K562 (cell line): ENCODE measurements around the gene OCRL. TPM values are rescaled to one million over a fixed set of nuclear protein-coding genes. Genes with fewer than 3 reads are reported as not detected.
A peak's percentile ranks its signal among the peaks of the same experiment; 100 is the strongest.
"Not testable (repeated sequence)": the region's sequence is repeated elsewhere in the genome, so short reads cannot be mapped to it uniquely, and the experiment has no call there.

Source experiments
- ATAC-seq: fragments of 200-7000 bp; cut with Tn5 transposase; 3 replicates; pipeline ENCODE4 v1.9.1; 2020; ENCODE audit warnings: moderate library complexity
- BruUV-seq: library from RNA; stranded (reverse); fragments of 400-500 nt; replicated peaks from 2 replicates; lab custom pipeline; 2021; lab: Mats Ljungman, UMichigan
- CTCF ChIA-PET: fragments of 300-600 bp; formaldehyde crosslinking; extraction: SDS; loops from one replicate; lab custom pipeline; 2021; ENCODE audit warnings: low intra/inter-chr PET ratio; lab: Yijun Ruan, JAX
- POLR2A ChIA-PET: fragments of 300-600, 350-650 bp; sonication (Branson Sonifier 250); formaldehyde crosslinking; extraction: SDS; loops from one replicate; lab custom pipeline; 2021; ENCODE audit warnings: antibody characterized with exemption, inconsistent platforms; lab: Yijun Ruan, JAX
- DNase-seq, 4 experiments: peaks; one replicate each; pipeline versions ENCODE4 v3.0.0 to v3.0.0-alpha.2; 2011 to 2018; ENCODE audit warnings: low spot score in 3 of 4, mixed read lengths in 3 of 4; ENCODE audit errors: extremely low read depth in 1 of 4
- FAIRE-seq: peaks from 2 replicates; lab custom pipeline; 2011; peaks lifted over from hg19 to GRCh38; lab: Jason Lieb, UNC
- H2AFZ ChIP-seq: 2 replicates; pipeline ENCODE4 v1.6.0; 2011; ENCODE audit warnings: low read depth, low read length, control low read depth, inconsistent platforms
- H3K27ac ChIP-seq: fragments of 200-600 bp; 3 replicates; pipeline ENCODE4 v1.8.0; 2011; ENCODE audit warnings: low read depth, mild to moderate bottlenecking, control low read depth, inconsistent platforms, low read length, moderate library complexity, mixed read lengths; ENCODE audit errors: extremely low read depth
- H3K27me3 ChIP-seq, 2 experiments: fragments of 300-600 bp in 1 of 2; 2 replicates in 1 of 2; 3 replicates in 1 of 2; pipeline versions ENCODE4 v1.6.0 to v1.8.0; 2011; ENCODE audit warnings: inconsistent platforms in 2 of 2, low read length in 2 of 2, mild to moderate bottlenecking in 1 of 2, mixed read lengths in 1 of 2, moderate library complexity in 1 of 2; ENCODE audit not compliant: control insufficient read depth in 2 of 2, insufficient read depth in 2 of 2
- H3K36me3 ChIP-seq: fragments of 300-600 bp; 3 replicates; pipeline ENCODE4 v1.8.0; 2011; ENCODE audit warnings: mild to moderate bottlenecking, low read length, inconsistent platforms; ENCODE audit not compliant: control insufficient read depth, insufficient read depth
- H3K4me1 ChIP-seq, 2 experiments: fragments of 200-600 bp in 1 of 2; replicated peaks in 1 of 2; 2 replicates in 1 of 2; 3 replicates in 1 of 2; pipeline versions ENCODE4 v1.5.1 to v1.8.0; 2011; ENCODE audit warnings: inconsistent platforms in 2 of 2, low read length in 2 of 2, mild to moderate bottlenecking in 1 of 2, mixed read lengths in 1 of 2, moderate library complexity in 1 of 2; ENCODE audit not compliant: control insufficient read depth in 2 of 2, insufficient read depth in 2 of 2
- H3K4me2 ChIP-seq: 2 replicates; pipeline ENCODE4 v1.6.1; 2011; ENCODE audit warnings: low read length, control low read depth, inconsistent platforms, mixed read lengths; ENCODE audit not compliant: insufficient read depth
- H3K4me3 ChIP-seq: fragments of 200-600 bp; sonication (generic), shearing (Covaris generic); 2 replicates; pipeline ENCODE4 v1.5.1; 2016; ENCODE audit warnings: control low read depth, inconsistent platforms
- H3K79me2 ChIP-seq: fragments of 200-600 bp; 3 replicates; pipeline ENCODE4 v1.8.0; 2011; ENCODE audit warnings: low read length, inconsistent platforms; ENCODE audit not compliant: control insufficient read depth, insufficient read depth
- H3K9ac ChIP-seq, 2 experiments: 2 replicates each; pipeline versions ENCODE4 v1.6.0 to v1.6.1; 2011; ENCODE audit warnings: low read depth in 2 of 2, low read length in 2 of 2, control low read depth in 1 of 2, inconsistent platforms in 1 of 2, mild to moderate bottlenecking in 1 of 2, mixed read lengths in 1 of 2; ENCODE audit not compliant: insufficient read depth in 1 of 2
- H3K9me1 ChIP-seq: one replicate; pipeline ENCODE4 v1.6.0; 2011; ENCODE audit warnings: inconsistent platforms, mild to moderate bottlenecking, low read length, moderate library complexity; ENCODE audit not compliant: control insufficient read depth, insufficient read depth
- H3K9me3 ChIP-seq: replicated peaks from 2 replicates; pipeline ENCODE4 v1.5.1; 2011; ENCODE audit warnings: low read depth, low read length, inconsistent platforms; ENCODE audit not compliant: control insufficient read depth, insufficient read depth
- H4K20me1 ChIP-seq: replicated peaks from 2 replicates; pipeline ENCODE4 v1.6.1; 2011; ENCODE audit warnings: low read length, inconsistent platforms, mixed read lengths; ENCODE audit not compliant: control insufficient read depth, insufficient read depth
- LEF1 ChIP-seq: fragments of 450-650 bp; IDR thresholded peaks from 2 replicates; pipeline ENCODE4 v1.6.1; 2016; ENCODE audit warnings: mild to moderate bottlenecking
- SPI1 ChIP-seq: IDR thresholded peaks from 2 replicates; pipeline ENCODE4 v1.6.1; 2011; ENCODE audit warnings: low read depth, low read length, control low read depth, borderline replicate concordance
- WGBS: fragments of 100-300 bp; shearing (Covaris generic); methylation state at CpG from one replicate; pipeline ENCODE4 v1.1.6; 2016; ENCODE audit warnings: low coverage, mixed read lengths; ENCODE audit not compliant: insufficient coverage; ENCODE audit errors: missing lambda C conversion rate; 5-methylcytosine and 5-hydroxymethylcytosine counted together
- in situ Hi-C: fragments of 300-500 bp; cut with MboI; formaldehyde crosslinking; loops from 4 replicates; pipeline ENCODE4 v1.15.0; 2018; ENCODE audit warnings: inconsistent platforms, mixed read lengths
- intact Hi-C: fragments of 100-400 bp; cut with micrococcal nuclease; formaldehyde crosslinking; loops from 2 replicates; pipeline ENCODE4 v1.14.2; 2022
- polyA plus RNA-seq, 8 experiments: library from polyadenylated mRNA; depleted of rRNA in 4 of 8; stranded (reverse) in 5 of 8; unstranded in 3 of 8; fragments of >200 nt; fragmentation: Nextera tagmentation in 2 of 8; fragmentation: Illumina TruSeq in 1 of 8; extraction: Ambion mirVana in 2 of 8; extraction: Trizol in 1 of 8; gene quantifications; 2 replicates each; pipeline versions ENCODE4 v1.2.1 to v1.2.3, GENCODE V29; 2011 to 2014; ENCODE audit warnings: inconsistent platforms in 1 of 8, missing spikeins in 1 of 8
- total RNA-seq, 7 experiments: library from RNA; depleted of rRNA in 6 of 7; stranded (reverse); fragments of >200 nt in 6 of 7; fragmentation: Illumina TruSeq in 2 of 7; extraction: Trizol in 2 of 7; gene quantifications; 2 replicates each; pipeline versions ENCODE4 v1.2.1 to v1.2.3, GENCODE V29; 2011 to 2021; ENCODE audit warnings: low replicate concordance in 1 of 7

The OCRL gene
- total and polyA plus RNA-seq, 9 of the 15 experiments (the other 6 are each of a cell fraction or from before 2014, with no cell fraction given) = 2.2 to 23.4 (median 11.9) TPM

DNA sequence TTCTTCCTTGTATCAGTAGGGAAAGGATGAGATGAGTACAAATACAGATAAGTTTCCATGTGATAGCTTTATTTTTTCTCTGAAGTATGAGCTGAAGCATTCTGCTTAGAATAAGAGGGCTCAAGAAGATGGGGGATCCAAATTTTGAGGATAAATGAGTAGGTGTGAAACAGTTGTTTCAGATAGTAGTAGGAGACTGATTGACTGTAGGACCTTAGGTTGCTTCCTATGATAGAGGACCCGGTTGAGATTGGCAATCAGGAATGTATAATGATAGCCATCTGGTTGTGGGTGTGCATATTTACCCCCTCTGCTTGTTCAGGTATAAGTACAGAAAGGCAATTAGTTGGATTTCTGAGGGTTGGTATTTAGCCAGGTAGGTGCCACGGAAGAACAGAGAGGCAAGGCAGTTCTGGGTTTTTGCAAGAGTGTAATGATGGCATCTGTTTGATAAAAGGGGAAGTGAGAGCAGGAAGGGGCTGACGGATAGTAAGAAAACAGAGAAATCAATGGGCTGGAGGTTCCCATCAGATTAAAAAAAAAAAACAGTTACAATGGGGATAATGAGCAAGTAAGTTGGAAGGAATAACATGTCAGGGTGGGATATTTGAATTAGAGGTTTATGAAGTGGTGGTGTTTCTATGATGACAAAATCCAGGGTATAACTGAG lies 13.7 kb downstream of the OCRL start:
- intact Hi-C loops (no loop called here), in situ Hi-C loops (no loop called here)
- no peak for DNase-seq
- FAIRE-seq = no peak
- H3K4me1 ChIP-seq = peaks cover 0 to 11% of the 10 kb centered on the region in 2 experiments; a peak in 2 of 5 replicates
- BruUV-seq = TSS peak; percentile 38
- no peaks in the 10 kb centered on the region for H4K20me1 ChIP-seq
- H3K27me3 ChIP-seq = no peaks in the 10 kb centered on the region
- no peaks in the 10 kb centered on the region for H3K79me2 ChIP-seq
- peaks cover 46% of the 10 kb centered on the region; the same call in 2 of the 3 replicates for H3K36me3 ChIP-seq
- H3K9me1 ChIP-seq = no peaks in the 10 kb centered on the region
- H2AFZ ChIP-seq = no peak overlapping the region
- no peak for ATAC-seq
- H3K9ac ChIP-seq = no peak overlapping the region
- POLR2A ChIA-PET = no interaction called here
- 59% methylated on average over 3 of the region's 3 CpGs for WGBS
- H3K4me3 ChIP-seq = no peak overlapping the region
- H3K27ac ChIP-seq = no peak overlapping the region
- CTCF ChIA-PET = no interaction called here
- no peaks in the 10 kb centered on the region for H3K9me3 ChIP-seq
- H3K4me2 ChIP-seq = no peak overlapping the region
- peak; percentile 70 for TF ChIP-seq SPI1
- no peak for TF ChIP-seq LEF1

DNA sequence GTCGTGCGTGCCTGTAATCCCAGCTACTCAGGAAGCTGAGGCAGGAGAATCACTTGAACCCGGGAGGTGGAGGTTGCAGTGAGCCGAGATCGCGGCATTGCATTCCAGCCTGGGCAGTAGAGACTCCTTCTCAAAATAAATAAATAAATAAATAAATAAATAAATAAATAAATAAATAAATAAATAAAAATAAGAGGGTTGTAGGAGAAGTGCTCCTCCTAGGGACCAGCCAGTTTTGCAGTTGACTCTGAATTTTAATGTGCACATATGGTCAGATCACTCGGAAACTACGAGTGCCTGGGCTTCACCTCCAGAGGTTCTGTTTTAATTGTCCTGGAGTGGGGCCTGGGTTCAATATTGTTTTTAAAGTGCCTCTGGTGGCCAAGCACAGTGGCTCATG lies 14.8 kb downstream of the OCRL start:
- H4K20me1 ChIP-seq, DNase-seq, H3K9ac ChIP-seq, intact Hi-C loops, H3K79me2 ChIP-seq, BruUV-seq, in situ Hi-C loops, ATAC-seq, H3K4me2 ChIP-seq, H3K27me3 ChIP-seq, H3K9me1 ChIP-seq, H3K4me3 ChIP-seq, CTCF ChIA-PET, POLR2A ChIA-PET, FAIRE-seq, H3K27ac ChIP-seq, H3K9me3 ChIP-seq, H2AFZ ChIP-seq: not testable (repeated sequence)
- WGBS = 92% methylated on average over 6 of the region's 8 CpGs
- Histone ChIP-seq H3K36me3 (peaks cover 46% of the 10 kb centered on the region; the same call in 2 of the 3 replicates), H3K4me1 (peaks cover 0 to 11% of the 10 kb centered on the region in 2 experiments; a peak in 2 of 5 replicates)
